ENCODE results near the gene ACOXL.
"Not testable (repeated sequence)": the region's sequence is repeated elsewhere in the genome, so short reads cannot be mapped to it uniquely, and the experiment has no call there.

The ACOXL gene

GRCh38 chr2:111053266-111053665, 320.9 kb downstream of the ACOXL start:
- DNase-seq: no peak
- in situ Hi-C loops (cut with MboI; ENCODE audit: low pct_unique_long_range_greater_than_20kb, low sequenced_read_pairs): no loop called here

- in situ Hi-C loops (cut with MboI; ENCODE audit: low pct_unique_long_range_greater_than_20kb, low sequenced_read_pairs): no loop called here
- no peak for DNase-seq
These were observed 321.6 kb downstream of the ACOXL start for GRCh38 chr2:111053825-111054515.

- in situ Hi-C loops (cut with MboI; ENCODE audit: low pct_unique_long_range_greater_than_20kb, low sequenced_read_pairs): no loop called here
- DNase-seq: no peak
These were observed 322.7 kb downstream of the ACOXL start for GRCh38 chr2:111054791-111055691.

- in situ Hi-C loops (cut with MboI; ENCODE audit: low pct_unique_long_range_greater_than_20kb, low sequenced_read_pairs): no loop called here
- no peak for DNase-seq
These were observed 323.4 kb downstream of the ACOXL start for GRCh38 chr2:111055735-111056134.

- DNase-seq: no peak
- in situ Hi-C loops (cut with MboI; ENCODE audit: low pct_unique_long_range_greater_than_20kb, low sequenced_read_pairs): no loop called here
These were observed 324.7 kb downstream of the ACOXL start for GRCh38 chr2:111057045-111057444.

GRCh38 chr2:111057721-111058120, 325.3 kb downstream of the ACOXL start:
- in situ Hi-C loops (cut with MboI; ENCODE audit: low pct_unique_long_range_greater_than_20kb, low sequenced_read_pairs): no loop called here
- DNase-seq: no peak

- in situ Hi-C loops (cut with MboI; ENCODE audit: low pct_unique_long_range_greater_than_20kb, low sequenced_read_pairs): no loop called here
- no peak for DNase-seq
These were observed 325.9 kb downstream of the ACOXL start for GRCh38 chr2:111058264-111058663.

GRCh38 chr2:111061191-111061590, 328.8 kb downstream of the ACOXL start:
- in situ Hi-C loops (cut with MboI; ENCODE audit: low pct_unique_long_range_greater_than_20kb, low sequenced_read_pairs): no loop called here
- no peak for DNase-seq

GRCh38 chr2:111062417-111062816, 330.0 kb downstream of the ACOXL start:
- in situ Hi-C loops (cut with MboI; ENCODE audit: low pct_unique_long_range_greater_than_20kb, low sequenced_read_pairs): no loop called here
- no peak for DNase-seq

- DNase-seq: peak; percentile 25
- in situ Hi-C loops (cut with MboI; ENCODE audit: low pct_unique_long_range_greater_than_20kb, low sequenced_read_pairs): no loop called here
These were observed 333.8 kb downstream of the ACOXL start for GRCh38 chr2:111066062-111066593.

GRCh38 chr2:111068435-111069058, 336.2 kb downstream of the ACOXL start:
- in situ Hi-C loops (cut with MboI; ENCODE audit: low pct_unique_long_range_greater_than_20kb, low sequenced_read_pairs): no loop called here
- no peak for DNase-seq

GRCh38 chr2:111069722-111070121, 337.3 kb downstream of the ACOXL start:
- in situ Hi-C loops (cut with MboI; ENCODE audit: low pct_unique_long_range_greater_than_20kb, low sequenced_read_pairs): no loop called here
- no peak for DNase-seq

- no peak for DNase-seq
- in situ Hi-C loops (cut with MboI; ENCODE audit: low pct_unique_long_range_greater_than_20kb, low sequenced_read_pairs): no loop called here
These were observed 339.3 kb downstream of the ACOXL start for GRCh38 chr2:111071600-111072171.

- in situ Hi-C loops (cut with MboI; ENCODE audit: low pct_unique_long_range_greater_than_20kb, low sequenced_read_pairs): no loop called here
- DNase-seq: no peak
These were observed 340.0 kb downstream of the ACOXL start for GRCh38 chr2:111072220-111072871.

GRCh38 chr2:111082659-111083058, 350.3 kb downstream of the ACOXL start:
- DNase-seq; in situ Hi-C loops (cut with MboI; ENCODE audit: low pct_unique_long_range_greater_than_20kb, low sequenced_read_pairs): not testable (repeated sequence)

- in situ Hi-C loops (cut with MboI; ENCODE audit: low pct_unique_long_range_greater_than_20kb, low sequenced_read_pairs): no loop called here
- DNase-seq: no peak
These were observed 359.4 kb downstream of the ACOXL start for GRCh38 chr2:111091811-111092211.

- in situ Hi-C loops (cut with MboI; ENCODE audit: low pct_unique_long_range_greater_than_20kb, low sequenced_read_pairs): no loop called here
- no peak for DNase-seq
These were observed 362.3 kb downstream of the ACOXL start for GRCh38 chr2:111094691-111095090.

GRCh38 chr2:111095434-111095833, 363.1 kb downstream of the ACOXL start:
- in situ Hi-C loops (cut with MboI; ENCODE audit: low pct_unique_long_range_greater_than_20kb, low sequenced_read_pairs): no loop called here
- DNase-seq: no peak

GRCh38 chr2:111099402-111099801, 367.0 kb downstream of the ACOXL start:
- no peak for DNase-seq
- in situ Hi-C loops (cut with MboI; ENCODE audit: low pct_unique_long_range_greater_than_20kb, low sequenced_read_pairs): no loop called here

Data from KBM-7 (cell line).